SK-N-SH treated with all-trans-retinoic acid at 6 μM for 48 hours (cell line): Measurements from ENCODE around the gene SMC4.

Experiments used
- BACH2 ChIP-seq: fragments of 250-450 bp; sonication (Bioruptor Pico); IDR thresholded peaks from 2 replicates; pipeline ENCODE4 v1.9.0; 2021; ENCODE audit warnings: mild to moderate bottlenecking, borderline replicate concordance
- CSRNP3 ChIP-seq: fragments of 250-450 bp; sonication (Bioruptor Pico); IDR thresholded peaks from 2 replicates; pipeline ENCODE4 v1.5.1; 2021; ENCODE audit warnings: mild to moderate bottlenecking, moderate library complexity
- ESRRG ChIP-seq: fragments of 250-450 bp; sonication (Bioruptor Pico); IDR thresholded peaks from 2 replicates; pipeline ENCODE4 v1.6.1; 2021; ENCODE audit warnings: mild to moderate bottlenecking
- OSR1 ChIP-seq: fragments of 250-450 bp; sonication (Bioruptor Pico); IDR thresholded peaks from 2 replicates; pipeline ENCODE4 v1.8.0; 2022; ENCODE audit warnings: moderate library complexity, mild to moderate bottlenecking, inconsistent platforms
- POU6F1 ChIP-seq: fragments of 250-450 bp; sonication (Bioruptor Pico); IDR thresholded peaks from 2 replicates; pipeline ENCODE4 v1.8.0; 2021; ENCODE audit warnings: low read depth, mild to moderate bottlenecking, moderate library complexity, borderline replicate concordance
- PPARA ChIP-seq: fragments of 250-450 bp; sonication (Bioruptor Pico); IDR thresholded peaks from 2 replicates; pipeline ENCODE4 v1.5.0; 2020; ENCODE audit warnings: mild to moderate bottlenecking, borderline replicate concordance
- SNAI2 ChIP-seq: fragments of 250-450 bp; sonication (Bioruptor Pico); IDR thresholded peaks from 2 replicates; pipeline ENCODE4 v1.5.0; 2020; ENCODE audit warnings: mild to moderate bottlenecking, moderate library complexity
- TCF4 ChIP-seq: fragments of 250-450 bp; sonication (Bioruptor Pico); IDR thresholded peaks from 2 replicates; pipeline ENCODE4 v1.8.0; 2021; ENCODE audit warnings: mild to moderate bottlenecking, moderate library complexity, borderline replicate concordance
- ZFP3 ChIP-seq: fragments of 250-450 bp; sonication (Bioruptor Pico); IDR thresholded peaks from 2 replicates; pipeline ENCODE4 v1.5.0; 2020; ENCODE audit warnings: mild to moderate bottlenecking, moderate library complexity
- ZFP30 ChIP-seq: fragments of 450-650 bp; formaldehyde crosslinking; IDR thresholded peaks from 2 replicates; pipeline ENCODE4 v1.5.0; 2022; ENCODE audit warnings: mild to moderate bottlenecking, moderate library complexity
- TF ChIP-seq, protein P1 (sequence below): fragments of 250-450 bp; sonication (Bioruptor Pico); IDR thresholded peaks from 2 replicates; pipeline ENCODE4 v1.5.1; 2020; ENCODE audit warnings: low read depth, mild to moderate bottlenecking, moderate library complexity
- TF ChIP-seq, protein P2 (sequence below): fragments of 250-450 bp; sonication (Bioruptor Pico); IDR thresholded peaks from 2 replicates; pipeline ENCODE4 v1.5.0; 2020; ENCODE audit warnings: mild to moderate bottlenecking, moderate library complexity
- TF ChIP-seq, protein P3 (sequence below): fragments of 250-450 bp; sonication (Bioruptor Pico); IDR thresholded peaks from 2 replicates; pipeline ENCODE4 v1.8.0; 2020; ENCODE audit warnings: mild to moderate bottlenecking, moderate library complexity, borderline replicate concordance

DNA sequence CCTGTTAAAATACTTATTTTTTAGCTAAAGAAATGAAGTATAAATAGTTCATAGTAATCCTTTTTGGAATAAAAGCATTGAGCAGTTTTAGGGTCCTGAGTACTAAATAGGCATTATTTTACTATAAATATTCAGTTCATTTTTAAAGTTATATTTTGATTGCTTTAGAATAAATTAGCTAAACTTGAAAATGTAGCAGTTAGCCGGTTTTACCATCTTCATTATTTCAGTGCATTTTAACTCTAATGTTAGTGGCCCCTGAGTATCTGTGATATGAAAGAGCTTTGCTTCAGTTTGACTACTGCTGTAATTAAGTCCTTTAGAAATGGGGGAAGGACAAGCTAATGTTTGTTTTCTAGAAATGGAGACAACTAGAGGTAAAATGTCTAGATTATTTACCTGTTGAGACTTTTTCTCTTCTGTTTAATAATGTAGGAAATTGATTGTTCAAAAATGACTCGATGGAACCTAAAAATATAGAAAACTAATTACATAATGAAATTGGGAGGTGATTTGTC is 3.6 kb downstream of the SMC4 start:
- TF ChIP-seq, protein P1, sequence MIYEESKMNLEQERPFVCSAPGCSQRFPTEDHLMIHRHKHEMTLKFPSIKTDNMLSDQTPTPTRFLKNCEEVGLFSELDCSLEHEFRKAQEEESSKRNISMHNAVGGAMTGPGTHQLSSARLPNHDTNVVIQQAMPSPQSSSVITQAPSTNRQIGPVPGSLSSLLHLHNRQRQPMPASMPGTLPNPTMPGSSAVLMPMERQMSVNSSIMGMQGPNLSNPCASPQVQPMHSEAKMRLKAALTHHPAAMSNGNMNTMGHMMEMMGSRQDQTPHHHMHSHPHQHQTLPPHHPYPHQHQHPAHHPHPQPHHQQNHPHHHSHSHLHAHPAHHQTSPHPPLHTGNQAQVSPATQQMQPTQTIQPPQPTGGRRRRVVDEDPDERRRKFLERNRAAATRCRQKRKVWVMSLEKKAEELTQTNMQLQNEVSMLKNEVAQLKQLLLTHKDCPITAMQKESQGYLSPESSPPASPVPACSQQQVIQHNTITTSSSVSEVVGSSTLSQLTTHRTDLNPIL (CRISPR knock-in tag) = no peak
- no peak for TF ChIP-seq PPARA
- TF ChIP-seq, protein P2, sequence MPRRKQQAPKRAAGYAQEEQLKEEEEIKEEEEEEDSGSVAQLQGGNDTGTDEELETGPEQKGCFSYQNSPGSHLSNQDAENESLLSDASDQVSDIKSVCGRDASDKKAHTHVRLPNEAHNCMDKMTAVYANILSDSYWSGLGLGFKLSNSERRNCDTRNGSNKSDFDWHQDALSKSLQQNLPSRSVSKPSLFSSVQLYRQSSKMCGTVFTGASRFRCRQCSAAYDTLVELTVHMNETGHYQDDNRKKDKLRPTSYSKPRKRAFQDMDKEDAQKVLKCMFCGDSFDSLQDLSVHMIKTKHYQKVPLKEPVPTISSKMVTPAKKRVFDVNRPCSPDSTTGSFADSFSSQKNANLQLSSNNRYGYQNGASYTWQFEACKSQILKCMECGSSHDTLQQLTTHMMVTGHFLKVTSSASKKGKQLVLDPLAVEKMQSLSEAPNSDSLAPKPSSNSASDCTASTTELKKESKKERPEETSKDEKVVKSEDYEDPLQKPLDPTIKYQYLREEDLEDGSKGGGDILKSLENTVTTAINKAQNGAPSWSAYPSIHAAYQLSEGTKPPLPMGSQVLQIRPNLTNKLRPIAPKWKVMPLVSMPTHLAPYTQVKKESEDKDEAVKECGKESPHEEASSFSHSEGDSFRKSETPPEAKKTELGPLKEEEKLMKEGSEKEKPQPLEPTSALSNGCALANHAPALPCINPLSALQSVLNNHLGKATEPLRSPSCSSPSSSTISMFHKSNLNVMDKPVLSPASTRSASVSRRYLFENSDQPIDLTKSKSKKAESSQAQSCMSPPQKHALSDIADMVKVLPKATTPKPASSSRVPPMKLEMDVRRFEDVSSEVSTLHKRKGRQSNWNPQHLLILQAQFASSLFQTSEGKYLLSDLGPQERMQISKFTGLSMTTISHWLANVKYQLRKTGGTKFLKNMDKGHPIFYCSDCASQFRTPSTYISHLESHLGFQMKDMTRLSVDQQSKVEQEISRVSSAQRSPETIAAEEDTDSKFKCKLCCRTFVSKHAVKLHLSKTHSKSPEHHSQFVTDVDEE (CRISPR knock-in tag) = no peak
- TF ChIP-seq ZFP3 = no peak
- no peak for TF ChIP-seq OSR1 (CRISPR knock-in tag)
- TF ChIP-seq ESRRG = no peak
- no peak for TF ChIP-seq ZFP30 (CRISPR knock-in tag)
- TF ChIP-seq CSRNP3 (CRISPR knock-in tag) = no peak
- TF ChIP-seq, protein P3, sequence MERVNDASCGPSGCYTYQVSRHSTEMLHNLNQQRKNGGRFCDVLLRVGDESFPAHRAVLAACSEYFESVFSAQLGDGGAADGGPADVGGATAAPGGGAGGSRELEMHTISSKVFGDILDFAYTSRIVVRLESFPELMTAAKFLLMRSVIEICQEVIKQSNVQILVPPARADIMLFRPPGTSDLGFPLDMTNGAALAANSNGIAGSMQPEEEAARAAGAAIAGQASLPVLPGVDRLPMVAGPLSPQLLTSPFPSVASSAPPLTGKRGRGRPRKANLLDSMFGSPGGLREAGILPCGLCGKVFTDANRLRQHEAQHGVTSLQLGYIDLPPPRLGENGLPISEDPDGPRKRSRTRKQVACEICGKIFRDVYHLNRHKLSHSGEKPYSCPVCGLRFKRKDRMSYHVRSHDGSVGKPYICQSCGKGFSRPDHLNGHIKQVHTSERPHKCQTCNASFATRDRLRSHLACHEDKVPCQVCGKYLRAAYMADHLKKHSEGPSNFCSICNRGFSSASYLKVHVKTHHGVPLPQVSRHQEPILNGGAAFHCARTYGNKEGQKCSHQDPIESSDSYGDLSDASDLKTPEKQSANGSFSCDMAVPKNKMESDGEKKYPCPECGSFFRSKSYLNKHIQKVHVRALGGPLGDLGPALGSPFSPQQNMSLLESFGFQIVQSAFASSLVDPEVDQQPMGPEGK = no peak
- TF ChIP-seq BACH2 (CRISPR knock-in tag) = no peak
- TF ChIP-seq SNAI2 (CRISPR knock-in tag) = no peak
- no peak for TF ChIP-seq TCF4 (CRISPR knock-in tag)
- no peak for TF ChIP-seq POU6F1 (CRISPR knock-in tag)
